K562 (cell line): ENCODE data around the gene CALML4.
A peak's percentile ranks its signal among the peaks of the same experiment; 100 is the strongest.

Experiments used
- CEBPG ChIP-seq, 3 experiments: fragments of 200-800 bp in 1 of 3; sonication (Bioruptor generic) in 1 of 3; sonication (generic) in 1 of 3; formaldehyde crosslinking in 1 of 3; IDR thresholded peaks in 2 of 3; conservative IDR thresholded peaks in 1 of 3; 2 replicates each; pipeline versions ENCODE4 v1.6.1 to v1.8.0; 2016 to 2022; ENCODE audit warnings: missing compliant biosample characterization in 2 of 3, missing genetic modification characterization in 2 of 3, mild to moderate bottlenecking in 1 of 3, missing genetic modification reagents in 1 of 3
- EP300 ChIP-seq: IDR thresholded peaks from 2 replicates; pipeline ENCODE4 v1.6.1; 2012; ENCODE audit warnings: low read length, improper control_type of control experiment
- KAT7 ChIP-seq: sonication (generic); formaldehyde crosslinking; IDR thresholded peaks from 2 replicates; pipeline ENCODE4 v1.8.0; 2022; ENCODE audit warnings: missing genetic modification reagents, mild to moderate bottlenecking, borderline replicate concordance
- PHF8 ChIP-seq: fragments of 200-600 bp; sonication (generic); IDR thresholded peaks from 2 replicates; pipeline ENCODE4 v1.6.1; 2012; ENCODE audit warnings: mixed run types, mild to moderate bottlenecking, inconsistent platforms, low read length, moderate library complexity, borderline replicate concordance
- POLR2A ChIP-seq: fragments of 450-650 bp; conservative IDR thresholded peaks from 2 replicates; pipeline ENCODE4 v1.6.1; 2016
- POLR2AphosphoS5 ChIP-seq: IDR thresholded peaks from 2 replicates; pipeline ENCODE4 v1.6.1; 2011; ENCODE audit warnings: mild to moderate bottlenecking, low read depth, low read length, moderate library complexity; ENCODE audit not compliant: control insufficient read depth, insufficient read depth
- RBFOX2 ChIP-seq: fragments of 200-400 bp; formaldehyde crosslinking; IDR thresholded peaks from 2 replicates; pipeline ENCODE4 v1.6.1; 2017; ENCODE audit warnings: low read depth, mild to moderate bottlenecking, low read length, moderate library complexity
- SIX5 ChIP-seq, 2 experiments: IDR thresholded peaks; 2 replicates each; pipeline ENCODE4 v1.6.1; 2011; ENCODE audit warnings: low read length in 2 of 2, borderline replicate concordance in 1 of 2, low read depth in 1 of 2, mild to moderate bottlenecking in 1 of 2, moderate library complexity in 1 of 2; ENCODE audit not compliant: insufficient read depth in 1 of 2
- ZNF668 ChIP-seq: fragments of 250-450 bp; sonication (Bioruptor Pico); IDR thresholded peaks from 2 replicates; pipeline ENCODE4 v1.8.0; 2022; ENCODE audit warnings: mild to moderate bottlenecking, inconsistent platforms
- TF ChIP-seq, protein P1 (sequence below), 3 experiments: IDR thresholded peaks in 2 of 3; conservative IDR thresholded peaks in 1 of 3; 2 replicates each; pipeline ENCODE4 v1.5.1; 2011 to 2012; ENCODE audit warnings: low read length in 3 of 3, mild to moderate bottlenecking in 3 of 3, control low read depth in 2 of 3, improper control_type of control experiment in 1 of 3, inconsistent platforms in 1 of 3, low read depth in 1 of 3, mixed read lengths in 1 of 3, moderate library complexity in 1 of 3; ENCODE audit not compliant: insufficient read depth in 2 of 3
- TF ChIP-seq, protein P2 (sequence below): IDR thresholded peaks from 3 replicates; pipeline ENCODE4 v1.6.1; 2011; ENCODE audit warnings: borderline replicate concordance, mild to moderate bottlenecking; ENCODE audit not compliant: insufficient read length, insufficient read depth

DNA sequence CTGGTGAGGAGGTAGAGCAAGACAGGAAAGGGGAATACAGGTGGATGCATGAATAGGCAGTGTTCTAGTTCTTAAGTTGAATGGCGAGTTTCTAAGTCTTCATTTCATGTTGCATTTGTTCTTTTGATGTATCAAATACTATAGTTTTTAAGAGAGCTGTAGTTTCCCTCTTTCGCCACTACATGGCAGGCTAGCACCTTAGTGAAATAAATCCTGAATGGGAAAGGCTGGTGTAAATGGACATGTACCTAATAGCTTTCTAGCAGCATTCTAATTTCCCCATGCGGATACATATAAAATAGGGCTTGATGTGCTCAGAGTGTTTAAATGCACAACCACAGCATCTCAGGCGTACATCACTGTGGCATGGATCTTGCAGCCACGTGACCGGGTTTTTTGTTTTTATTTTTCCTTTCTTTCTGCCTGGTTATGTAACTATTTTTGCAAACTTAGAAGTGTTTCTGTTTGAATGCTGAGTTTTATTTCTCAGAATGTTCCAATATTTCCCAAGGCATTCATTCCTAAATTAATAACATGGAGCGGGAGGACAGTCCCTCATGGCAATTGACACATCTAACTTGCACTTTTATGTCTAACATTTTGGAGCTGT is 47.9 kb upstream of the CALML4 start:
- TF ChIP-seq KAT7 (CRISPR knock-in tag) (no peak), POLR2A (no peak), PHF8 (no peak), RBFOX2 (no peak), EP300 (no peak), POLR2AphosphoS5 (no peak), SIX5 (IDR thresholded peaks at IDR 0.05; ENCODE audit: borderline replicate concordance in 1 of 2, insufficient read depth in 1 of 2, low read depth in 1 of 2, low read length in 2 of 2) (no peak), ZNF668 (CRISPR knock-in tag) (no peak), CEBPG (CRISPR knock-in tag; IDR thresholded peaks at IDR 0.05) (no peak), CEBPG (tag; conservative IDR thresholded peaks at IDR 0.05 in 1 of 2, IDR thresholded peaks at IDR 0.05 in 1 of 2) (no peak)
- TF ChIP-seq, protein P1, sequence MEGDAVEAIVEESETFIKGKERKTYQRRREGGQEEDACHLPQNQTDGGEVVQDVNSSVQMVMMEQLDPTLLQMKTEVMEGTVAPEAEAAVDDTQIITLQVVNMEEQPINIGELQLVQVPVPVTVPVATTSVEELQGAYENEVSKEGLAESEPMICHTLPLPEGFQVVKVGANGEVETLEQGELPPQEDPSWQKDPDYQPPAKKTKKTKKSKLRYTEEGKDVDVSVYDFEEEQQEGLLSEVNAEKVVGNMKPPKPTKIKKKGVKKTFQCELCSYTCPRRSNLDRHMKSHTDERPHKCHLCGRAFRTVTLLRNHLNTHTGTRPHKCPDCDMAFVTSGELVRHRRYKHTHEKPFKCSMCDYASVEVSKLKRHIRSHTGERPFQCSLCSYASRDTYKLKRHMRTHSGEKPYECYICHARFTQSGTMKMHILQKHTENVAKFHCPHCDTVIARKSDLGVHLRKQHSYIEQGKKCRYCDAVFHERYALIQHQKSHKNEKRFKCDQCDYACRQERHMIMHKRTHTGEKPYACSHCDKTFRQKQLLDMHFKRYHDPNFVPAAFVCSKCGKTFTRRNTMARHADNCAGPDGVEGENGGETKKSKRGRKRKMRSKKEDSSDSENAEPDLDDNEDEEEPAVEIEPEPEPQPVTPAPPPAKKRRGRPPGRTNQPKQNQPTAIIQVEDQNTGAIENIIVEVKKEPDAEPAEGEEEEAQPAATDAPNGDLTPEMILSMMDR (IDR thresholded peaks at IDR 0.05 in 2 of 3, conservative IDR thresholded peaks at IDR 0.05 in 1 of 3; ENCODE audit: insufficient read depth in 2 of 3, low read depth in 1 of 3, low read length in 3 of 3), result peak; percentile 74 to 93 (median 81)
- TF ChIP-seq, protein P2, sequence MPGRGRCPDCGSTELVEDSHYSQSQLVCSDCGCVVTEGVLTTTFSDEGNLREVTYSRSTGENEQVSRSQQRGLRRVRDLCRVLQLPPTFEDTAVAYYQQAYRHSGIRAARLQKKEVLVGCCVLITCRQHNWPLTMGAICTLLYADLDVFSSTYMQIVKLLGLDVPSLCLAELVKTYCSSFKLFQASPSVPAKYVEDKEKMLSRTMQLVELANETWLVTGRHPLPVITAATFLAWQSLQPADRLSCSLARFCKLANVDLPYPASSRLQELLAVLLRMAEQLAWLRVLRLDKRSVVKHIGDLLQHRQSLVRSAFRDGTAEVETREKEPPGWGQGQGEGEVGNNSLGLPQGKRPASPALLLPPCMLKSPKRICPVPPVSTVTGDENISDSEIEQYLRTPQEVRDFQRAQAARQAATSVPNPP, result no peak
